ENCODE measurements around the gene FZD4.
"Not testable (repeated sequence)": the region's sequence is repeated elsewhere in the genome, so short reads cannot be mapped to it uniquely, and the experiment has no call there.

FZD4 gene

GRCh38 chr11:86955361-86956120 lies at the start of gene FZD4:
TSS of gene FZD4 (minus strand) at chr11:86955395. CDS start at chr11:86955085, 310 bp downstream.
- DNase-seq, result peak; percentile 95

GRCh38 chr11:87004281-87004680 lies 49.1 kb upstream of the FZD4 start:
- not testable (repeated sequence) for DNase-seq

GRCh38 chr11:87002918-87003317 lies 47.7 kb upstream of the FZD4 start:
- DNase-seq, result no peak

GRCh38 chr11:86999859-87000753 lies 44.9 kb upstream of the FZD4 start:
- DNase-seq, result no peak

DNA sequence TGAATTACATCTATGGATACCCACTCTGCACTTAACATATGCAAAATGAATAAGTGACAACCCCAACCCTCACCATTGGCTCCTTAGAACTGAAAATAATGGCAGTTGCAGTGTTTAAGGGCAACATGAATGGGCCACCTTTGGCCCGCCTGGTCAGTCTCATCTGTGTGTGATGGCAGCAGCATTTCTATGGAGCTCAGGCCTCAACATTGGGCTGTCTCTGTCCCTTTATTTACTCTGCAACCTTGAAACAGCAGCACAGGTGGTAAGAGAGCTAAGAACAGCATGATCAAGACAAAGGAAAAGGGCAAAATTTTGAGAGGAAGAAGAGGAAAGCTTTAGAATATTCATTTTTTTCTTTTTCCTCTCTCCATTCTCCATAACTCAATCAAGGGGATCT lies 44.2 kb upstream of the FZD4 start:
- DNase-seq, result no peak

GRCh38 chr11:86996953-86997570 lies 41.9 kb upstream of the FZD4 start:
- DNase-seq, result no peak

- DNase-seq, result no peak
Measured at GRCh38 chr11:86993031-86993430, 37.8 kb upstream of the FZD4 start.

DNA sequence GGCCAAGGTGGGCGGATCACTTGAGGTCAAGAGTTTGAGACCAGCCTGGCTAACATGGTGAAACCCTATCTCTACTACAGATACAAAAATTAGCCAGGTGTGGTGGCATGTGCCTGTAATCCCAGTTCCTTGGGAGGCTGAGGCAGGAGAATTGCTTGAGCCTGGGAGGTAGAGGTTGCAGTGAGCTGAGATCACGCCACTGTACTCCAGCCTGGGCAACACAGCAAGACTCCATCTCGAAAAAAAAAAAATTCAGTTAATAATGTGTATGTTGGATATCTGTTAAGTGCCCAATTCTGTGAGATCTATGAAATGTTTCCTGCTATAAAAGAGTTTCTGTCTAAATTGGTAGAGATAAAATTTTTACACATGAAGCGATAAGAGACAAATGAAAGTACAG lies 37.1 kb upstream of the FZD4 start:
- not testable (repeated sequence) for DNase-seq

DNA sequence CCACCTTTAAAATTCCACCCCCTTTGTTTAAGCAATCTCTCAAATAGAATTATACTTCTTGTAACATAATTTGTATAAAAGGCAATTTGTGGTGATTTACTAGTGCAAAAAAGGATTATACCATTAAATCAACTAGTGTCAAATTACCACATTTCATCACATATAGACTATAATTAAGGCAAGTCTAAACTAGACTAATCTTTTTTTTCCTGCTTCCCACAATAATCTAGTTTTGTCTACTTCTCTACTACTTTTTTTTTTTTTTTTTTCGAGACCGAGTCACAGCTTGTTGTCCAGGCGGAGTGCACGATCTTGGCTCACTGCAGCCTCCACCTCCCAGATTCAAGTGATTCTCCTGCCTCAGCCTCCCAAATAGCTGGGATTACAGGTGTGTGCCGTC lies 36.1 kb upstream of the FZD4 start:
- no peak for DNase-seq

DNA sequence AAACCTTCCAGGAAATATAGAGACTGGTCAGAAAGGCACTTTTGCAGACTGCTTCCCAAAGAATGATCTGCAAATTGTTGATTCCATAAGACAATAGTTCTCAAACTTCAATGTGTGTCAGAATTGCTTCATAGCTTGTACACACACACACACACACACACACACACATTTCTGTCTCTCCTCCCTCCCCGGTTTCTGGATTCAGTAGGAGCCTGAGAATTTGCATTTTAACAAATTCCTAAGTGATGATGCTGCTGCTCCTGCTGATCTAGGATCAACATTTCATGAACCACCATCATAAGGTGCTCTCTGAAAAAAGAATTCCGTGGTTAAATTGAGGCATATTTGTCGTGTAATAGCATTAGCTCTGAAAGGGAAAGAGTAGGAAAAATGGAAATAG lies 35.3 kb upstream of the FZD4 start:
- no peak for DNase-seq

- DNase-seq, result peak; percentile 53
Measured at GRCh38 chr11:86990031-86990430, 34.8 kb upstream of the FZD4 start.

DNA sequence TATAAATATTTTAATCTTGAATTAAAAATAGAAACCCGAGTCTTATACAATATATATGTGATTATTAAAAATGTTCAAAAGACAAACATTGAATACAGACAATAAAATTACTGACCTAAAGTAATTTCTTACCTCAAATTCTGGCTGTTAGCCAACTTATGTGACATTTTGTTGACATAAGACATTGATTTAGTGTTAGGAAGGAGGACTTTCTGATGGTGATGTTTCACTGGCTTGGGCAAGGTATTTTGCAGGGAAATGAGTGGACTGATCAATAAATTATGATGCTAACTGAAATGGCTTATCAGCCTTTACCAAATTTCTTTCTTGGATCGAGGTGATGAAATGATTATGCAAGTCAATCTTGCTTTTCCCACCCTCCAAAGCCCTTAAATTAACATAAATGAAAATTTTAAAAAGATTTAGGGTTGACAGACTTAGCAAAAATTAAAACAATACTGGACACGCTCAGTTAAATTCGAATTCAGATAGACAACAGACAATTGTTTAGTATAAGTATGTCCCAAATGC lies 33.2 kb upstream of the FZD4 start:
- no peak for DNase-seq

DNA sequence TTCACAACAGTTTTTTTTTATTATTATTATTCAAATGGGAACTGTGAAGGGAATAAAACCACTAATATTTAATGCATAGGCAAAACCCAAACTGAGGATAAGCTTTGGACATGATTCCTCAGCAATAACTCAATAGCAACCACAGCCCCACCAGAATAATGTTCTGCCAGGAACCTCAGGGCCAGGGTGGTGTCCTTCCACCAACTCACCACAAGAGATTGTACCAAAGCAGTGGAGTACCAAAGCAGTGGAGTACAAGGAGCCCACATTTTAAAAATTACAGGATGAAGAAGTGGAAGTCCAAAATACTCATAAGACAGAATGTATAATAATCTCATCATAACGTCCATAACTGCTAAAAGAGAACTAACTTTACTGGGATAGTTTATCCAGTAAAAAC lies 32.5 kb upstream of the FZD4 start:
- DNase-seq, result no peak

GRCh38 chr11:86984701-86985100 lies 29.5 kb upstream of the FZD4 start:
- DNase-seq, result no peak

GRCh38 chr11:86983021-86983488 lies 27.9 kb upstream of the FZD4 start:
- DNase-seq, result peak; percentile 37

DNA sequence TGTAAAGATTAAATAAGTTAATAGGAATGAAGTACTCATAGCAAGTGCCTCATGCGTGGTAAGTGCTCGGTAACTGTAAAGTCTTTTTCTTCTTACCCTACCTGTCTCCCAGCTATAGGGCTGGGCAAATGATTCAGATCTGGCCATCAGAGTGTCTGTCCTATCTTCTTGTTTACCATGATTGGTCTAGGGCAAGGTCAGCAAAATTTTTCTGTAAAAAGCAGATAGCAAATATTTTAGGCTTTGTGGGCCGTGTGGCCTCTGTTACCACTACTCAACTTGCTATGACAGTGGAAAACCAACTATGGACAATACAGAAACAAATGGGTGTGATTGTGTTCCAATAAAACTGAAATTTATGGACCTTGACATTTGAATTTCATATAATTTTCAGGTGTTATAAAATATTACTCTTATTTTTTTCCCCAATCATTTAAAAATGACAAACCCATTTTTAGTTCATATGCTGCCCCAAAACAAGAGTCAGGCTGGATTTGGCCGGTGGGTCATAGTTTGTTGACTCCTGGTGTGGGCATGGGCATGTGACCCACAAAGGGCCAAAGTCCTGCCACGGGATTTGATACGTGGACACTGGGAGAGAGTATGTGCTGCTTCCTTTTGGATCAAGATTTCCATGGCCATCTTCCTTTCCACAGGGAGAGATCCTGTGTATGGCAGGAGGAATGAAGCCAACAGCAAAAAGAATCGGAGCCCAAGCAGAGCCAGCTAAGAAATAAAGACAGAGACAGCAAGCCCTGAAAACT lies 26.8 kb upstream of the FZD4 start:
- no peak for DNase-seq

DNA sequence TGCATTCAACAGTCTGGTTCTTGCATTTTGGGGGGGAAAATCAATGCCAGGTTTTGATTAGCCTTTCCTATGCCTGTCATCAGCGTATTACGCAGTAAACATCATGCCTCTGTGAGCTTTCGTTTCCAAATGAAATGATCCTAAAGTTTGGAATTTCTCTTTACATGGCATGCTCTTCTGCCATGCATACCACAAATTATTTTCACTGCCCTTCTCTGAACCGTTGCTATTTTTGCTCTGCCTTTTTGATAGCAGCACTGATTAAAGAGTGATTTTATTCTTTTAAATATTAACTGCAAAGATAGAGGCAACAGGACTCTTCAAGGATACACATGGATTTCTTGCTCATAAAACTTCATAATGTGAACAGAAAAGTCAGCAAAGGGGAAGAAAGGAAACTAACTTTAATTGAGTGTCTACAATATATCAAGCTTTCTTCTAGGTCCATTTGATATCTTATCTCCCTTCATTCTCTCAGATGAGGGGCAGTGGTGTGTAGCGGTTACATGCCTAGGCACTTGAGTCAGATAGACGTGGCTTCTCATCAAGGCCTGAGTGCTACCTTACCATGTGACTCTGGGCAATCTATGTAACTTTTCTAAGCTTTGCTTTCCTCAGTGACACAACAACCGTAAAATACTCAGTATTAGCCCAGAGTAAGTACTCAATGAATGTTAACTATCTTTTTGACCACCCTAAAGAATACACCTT lies 25.0 kb upstream of the FZD4 start:
- DNase-seq, result no peak

DNA sequence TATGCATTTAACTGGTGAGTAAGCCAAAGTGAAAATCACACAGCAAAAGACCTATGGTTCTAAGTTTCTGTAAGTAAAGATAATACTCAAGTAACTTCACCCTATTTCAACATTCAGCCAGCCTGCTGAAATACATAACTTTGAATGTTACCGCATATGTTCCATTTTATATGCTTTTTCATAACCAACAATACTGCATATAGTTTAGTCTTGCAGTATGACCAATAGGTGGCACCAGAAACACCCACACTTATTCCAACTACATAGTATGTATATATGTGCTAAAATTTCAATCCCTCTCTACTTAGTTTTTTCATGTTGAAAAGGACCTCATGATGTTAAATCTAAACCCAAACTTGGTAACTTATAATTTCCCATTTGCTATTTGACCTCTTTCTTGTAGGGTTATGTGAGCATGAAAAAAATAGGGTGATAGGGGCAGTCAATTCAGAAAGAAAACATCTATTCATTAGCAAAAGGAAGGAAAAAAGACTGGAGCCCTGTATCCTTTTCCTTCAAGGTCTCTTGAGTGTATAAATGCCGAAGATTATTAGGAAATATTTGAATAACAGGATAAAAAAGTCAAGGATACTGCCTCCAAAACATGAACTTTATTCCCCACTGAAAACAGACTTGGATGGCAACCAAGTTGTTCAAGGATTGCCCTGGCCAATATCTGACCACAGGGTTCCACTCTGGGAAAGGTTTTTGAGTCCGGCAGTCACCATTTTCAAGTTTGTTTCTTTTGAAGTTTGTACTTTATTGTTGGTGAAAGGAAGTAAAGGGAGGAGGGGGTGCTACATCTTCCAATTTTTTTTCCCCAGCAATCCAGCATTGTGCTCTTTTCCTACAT lies 23.8 kb upstream of the FZD4 start:
- no peak for DNase-seq

- no peak for DNase-seq
Measured at GRCh38 chr11:86978247-86978646, 23.1 kb upstream of the FZD4 start.

- peak; percentile 36 for DNase-seq
Measured at GRCh38 chr11:86977441-86978050, 22.4 kb upstream of the FZD4 start.
